HUDEP-2 (cell line): ENCODE measurements around the gene GYG1.

Source experiments
- DNase-seq, 76 experiments: peaks; one replicate each; lab custom pipeline; 2025; ENCODE audit not compliant: unreplicated experiment in 76 of 76; lab: John Stamatoyannopoulos, UW

Gene GYG1

DNA sequence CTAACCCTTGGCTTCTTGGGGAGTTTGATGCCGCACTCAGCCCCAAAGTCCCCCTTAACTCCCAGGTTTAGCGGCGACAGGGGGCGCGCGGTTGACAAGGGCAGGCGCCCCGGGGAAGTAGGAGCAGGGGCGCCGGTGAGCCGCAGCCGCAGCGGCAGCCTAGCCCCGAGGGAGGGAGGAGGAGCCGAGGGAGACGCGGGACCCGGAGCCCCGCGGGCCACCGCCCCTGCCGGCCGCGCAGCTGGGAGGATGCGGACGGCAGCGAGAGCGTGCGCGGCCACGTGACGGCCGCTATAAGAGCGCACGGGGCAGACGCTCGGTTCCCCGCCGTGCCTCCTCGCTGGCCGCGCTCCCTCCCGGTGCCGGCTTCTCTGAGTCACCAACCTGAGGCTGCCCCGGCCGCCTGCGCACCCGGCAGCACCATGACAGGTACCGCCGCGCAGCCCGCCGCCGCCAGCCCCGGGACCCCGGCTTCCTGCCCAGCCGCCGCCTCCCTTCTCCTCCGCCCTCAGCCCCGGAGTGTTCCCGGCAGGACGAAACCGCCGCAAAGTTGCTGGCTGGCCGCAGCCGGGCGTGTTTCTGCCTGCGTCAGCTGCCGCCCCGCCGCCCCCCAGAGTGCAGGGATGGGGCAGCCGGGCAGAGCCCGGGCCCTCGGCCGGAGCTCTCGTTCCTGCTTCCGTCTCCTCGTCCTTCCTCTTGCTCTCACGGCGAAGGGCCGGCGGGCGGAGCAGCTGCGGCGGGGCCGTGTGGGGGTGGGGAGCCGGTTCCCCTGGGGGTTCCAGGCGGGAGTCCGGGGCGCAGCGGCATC is at the start of gene GYG1:
GYG1 (plus strand) TSS at position 322 of the 808 bp plus-strand sequence; CDS start at position 423, 101 bp downstream.
- DNase-seq: peak in 71 of 76 experiments; percentile 4 to 74 (median 47)

GRCh38 chr3:148943506-148944205 is 47.7 kb upstream of the GYG1 start:
- DNase-seq: peak in 37 of 76 experiments; percentile 3 to 81 (median 59)

- DNase-seq: no peak
Measured at GRCh38 chr3:148945116-148945515, 46.2 kb upstream of the GYG1 start.

- no peak for DNase-seq
Measured at GRCh38 chr3:148948913-148949657, 42.3 kb upstream of the GYG1 start.

DNA sequence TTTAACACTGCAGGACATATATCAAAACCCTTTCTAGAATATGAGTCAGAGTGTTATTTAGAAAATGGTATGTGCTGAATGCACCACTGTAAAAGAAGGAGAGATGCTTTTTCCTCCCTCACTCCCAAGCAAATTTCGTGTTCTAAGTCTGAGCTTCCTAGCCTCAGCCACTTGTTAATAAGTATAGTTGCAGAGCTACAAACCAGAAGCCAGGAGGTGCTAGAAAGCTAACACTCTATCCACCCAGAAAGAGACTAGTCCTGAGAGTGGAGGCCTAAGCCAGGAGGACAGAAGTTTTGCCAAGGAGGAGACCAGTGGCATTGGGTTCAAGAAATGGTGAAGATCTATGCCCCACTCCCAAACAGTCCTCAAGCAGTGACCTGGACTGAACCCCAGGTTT is 40.5 kb upstream of the GYG1 start:
- DNase-seq: peak in 4 of 76 experiments; percentile 3 to 21 (median 14)

GRCh38 chr3:148951599-148952361 is 39.6 kb upstream of the GYG1 start:
- no peak for DNase-seq

GRCh38 chr3:148953094-148953493 is 38.2 kb upstream of the GYG1 start:
- DNase-seq: no peak

GRCh38 chr3:148954981-148955380 is 36.4 kb upstream of the GYG1 start:
- no peak for DNase-seq

DNA sequence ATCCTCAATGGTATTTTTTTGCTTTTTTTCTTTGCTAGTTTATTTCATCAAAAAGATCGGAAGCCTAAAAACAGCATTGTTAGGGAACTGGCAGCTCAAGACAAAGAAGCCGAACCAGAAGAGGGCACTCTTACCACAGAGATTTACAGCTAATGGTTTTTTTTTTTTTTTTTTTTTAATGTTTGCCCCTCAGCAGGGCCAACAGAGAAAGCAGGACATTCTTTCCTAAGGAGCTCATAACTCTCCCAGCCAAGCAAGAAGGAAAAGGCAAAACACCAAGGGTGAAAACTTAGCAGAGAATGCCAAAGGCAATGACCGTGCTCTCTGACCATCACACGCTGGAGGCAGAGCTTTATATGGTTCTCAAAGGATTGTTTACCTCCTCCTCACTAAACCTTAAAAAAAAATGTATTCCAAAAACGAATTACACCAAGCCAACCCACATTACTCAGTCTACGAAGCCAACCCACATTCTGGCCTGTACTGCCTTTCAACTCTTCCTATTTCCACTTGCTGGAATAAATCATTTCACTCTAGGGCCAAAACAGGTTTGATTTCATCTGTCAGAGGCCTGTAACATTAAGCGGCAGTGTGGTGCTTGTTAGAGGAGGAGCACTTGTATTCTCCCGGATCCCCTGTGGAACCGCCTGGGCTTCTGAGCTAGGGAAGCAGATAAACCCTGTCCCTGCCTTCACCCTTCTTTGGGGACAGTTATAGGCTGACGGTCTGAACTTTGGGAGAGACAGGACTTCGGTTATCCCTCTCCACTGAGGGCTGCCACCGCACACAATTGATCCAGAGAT is 35.6 kb upstream of the GYG1 start:
- DNase-seq: peak in 22 of 76 experiments; percentile 1 to 27 (median 10)

DNA sequence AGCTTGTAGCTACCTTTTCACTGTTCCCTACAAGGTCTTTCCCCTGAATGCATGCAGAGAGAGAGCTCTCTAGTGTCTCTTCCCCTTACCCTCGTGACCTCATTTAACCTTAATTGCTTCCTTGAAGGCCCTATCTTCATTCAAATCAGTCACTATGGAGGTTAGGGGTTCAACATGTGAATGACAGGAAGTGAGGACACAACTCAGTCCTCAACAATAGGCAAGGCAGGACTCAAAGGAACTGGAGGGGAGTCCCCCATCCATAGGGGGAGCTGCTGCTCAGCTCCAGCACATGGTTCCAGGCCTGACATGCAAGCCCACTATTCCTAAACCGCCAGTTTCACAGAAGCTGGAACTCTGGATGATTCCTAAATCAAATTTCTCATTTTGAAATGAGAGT is 33.8 kb upstream of the GYG1 start:
- DNase-seq: peak in 13 of 76 experiments; percentile 1 to 34 (median 14)

DNA sequence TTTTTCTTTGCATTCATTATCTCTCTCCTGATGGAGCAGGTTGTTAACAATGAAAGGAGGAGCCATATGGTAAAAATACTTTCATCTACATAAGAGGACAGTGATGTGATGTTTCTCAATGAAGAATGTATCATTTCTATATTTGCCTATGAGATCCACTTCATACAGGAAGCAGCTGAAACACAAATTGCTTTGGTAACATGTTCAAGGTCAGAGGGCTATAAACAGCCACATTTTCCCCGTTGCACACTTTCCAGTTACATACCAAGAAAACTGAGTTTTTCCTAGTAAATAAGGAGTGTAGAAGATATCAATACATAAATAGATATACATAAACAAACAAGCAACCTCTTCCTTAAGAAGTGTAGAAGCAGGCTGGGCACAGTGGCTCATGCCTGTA is 32.6 kb upstream of the GYG1 start:
- no peak for DNase-seq

- peak in 2 of 76 experiments; percentile 1 to 5 for DNase-seq
Measured at GRCh38 chr3:148962513-148962912, 28.8 kb upstream of the GYG1 start.

GRCh38 chr3:148964809-148965208 is 26.5 kb upstream of the GYG1 start:
- no peak for DNase-seq

- no peak for DNase-seq
Measured at GRCh38 chr3:148968321-148968720, 23.0 kb upstream of the GYG1 start.

DNA sequence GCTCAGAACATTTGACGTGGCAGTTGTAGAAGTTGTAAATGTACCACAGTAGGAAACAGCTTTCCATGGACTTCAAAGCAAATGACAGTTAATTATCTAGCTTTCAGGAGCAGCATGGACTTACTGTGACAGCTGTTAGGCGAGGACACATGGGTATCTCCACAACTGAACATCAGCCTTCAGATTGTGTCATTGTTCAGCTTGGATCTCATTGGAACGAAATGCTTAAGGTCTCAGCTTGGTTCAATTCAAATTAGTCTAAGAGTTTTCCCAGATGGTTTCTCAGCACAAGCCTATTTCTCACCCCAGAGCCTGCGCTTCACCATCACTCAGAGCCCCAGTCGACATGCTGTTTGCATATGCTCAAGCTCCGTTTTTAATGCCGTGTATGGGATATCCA is 21.1 kb upstream of the GYG1 start:
- DNase-seq: no peak

- DNase-seq: no peak
Measured at GRCh38 chr3:148971401-148972163, 19.8 kb upstream of the GYG1 start.

DNA sequence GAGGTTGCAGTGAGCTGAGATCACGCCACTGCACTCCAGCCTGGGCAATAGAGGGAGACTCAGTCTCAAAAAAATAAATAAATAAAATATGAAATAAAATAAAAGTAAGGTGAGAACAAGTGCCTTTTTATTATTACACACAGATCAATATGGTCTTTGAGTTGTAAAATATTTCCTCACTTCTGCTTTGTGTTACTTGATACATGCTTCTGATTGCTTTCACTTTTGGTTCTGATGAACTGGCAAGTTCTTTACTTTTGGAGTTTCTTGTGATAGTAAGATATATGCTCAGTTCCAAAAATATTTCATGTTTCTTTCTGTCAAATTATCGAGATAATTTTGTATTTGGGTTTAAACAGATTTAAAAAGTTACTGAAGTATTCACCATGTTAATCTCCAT is 16.6 kb upstream of the GYG1 start:
- DNase-seq: no peak

- no peak for DNase-seq
Measured at GRCh38 chr3:148975248-148975647, 16.1 kb upstream of the GYG1 start.

GRCh38 chr3:148975696-148976095 is 15.6 kb upstream of the GYG1 start:
- no peak for DNase-seq
